Measurements from ENCODE around the gene PPP2R5D. TPM values are rescaled to one million over a fixed set of nuclear protein-coding genes. Genes with fewer than 3 reads are reported as not detected.

The PPP2R5D gene
- total and polyA plus RNA-seq, 2 of the 8 experiments (the other 6 are each of a cell fraction or from before 2014, with no cell fraction given) = 52.1 to 55.7 TPM

DNA sequence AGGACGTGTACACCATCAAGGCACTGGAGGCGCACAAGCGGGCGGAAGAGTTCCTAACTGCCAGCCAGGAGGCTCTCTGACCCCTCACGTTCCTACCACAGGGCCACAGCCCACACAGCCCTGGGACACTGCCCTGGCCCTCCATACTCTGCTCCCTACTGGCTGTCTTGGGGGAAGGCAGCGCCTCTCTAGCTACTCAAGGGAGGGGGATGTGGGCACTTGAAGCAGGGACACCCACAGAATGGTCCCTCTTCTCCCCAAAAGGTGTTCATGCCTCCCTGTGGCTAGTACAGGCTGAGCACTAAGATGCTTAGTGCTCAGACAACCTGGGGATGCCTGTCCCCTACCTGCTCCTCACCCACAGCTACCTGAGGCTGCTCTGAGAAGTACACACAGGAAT, 26.8 kb downstream of the PPP2R5D start:
- no peak overlapping the region for H3K4ac ChIP-seq (replicated peaks; ENCODE audit: insufficient read length, low read depth, low read length)
- ChIA-PET CTCF (ENCODE audit: partially characterized antibody) (interaction anchor here (0.6 to 6.0 kb wide), 18 partner anchors 11 to 160 kb away, joined by 3 to 33 read pairs (median 4); partner anchors contain the start of genes CUL7, GNMT, KLC4 and MRPL2), POLR2A (ENCODE audit: partially characterized antibody) (interaction anchor here (1.0 to 27.9 kb wide), 8 partner anchors 8 to 58 kb away, joined by 3 to 584 read pairs (median 6); partner anchors contain the start of genes CUL7, GNMT and RRP36)
- H3K4me3 ChIP-seq (ENCODE audit: extremely low read depth in 1 of 4, insufficient read depth in 2 of 4, low read depth in 3 of 4, low read length in 4 of 4) = no peak overlapping the region
- DNase-seq (ENCODE audit: low read depth in 1 of 2, low spot score in 2 of 2) (no peak), FAIRE-seq (no peak)
- no peak overlapping the region for H3K4me2 ChIP-seq (ENCODE audit: insufficient read depth in 1 of 2, low read depth in 2 of 2, low read length in 2 of 2)
- H2AFZ ChIP-seq (ENCODE audit: low read length) = no peak overlapping the region
- no peak overlapping the region for H3K14ac ChIP-seq (ENCODE audit: insufficient read length)
- TF ChIP-seq, protein P1, sequence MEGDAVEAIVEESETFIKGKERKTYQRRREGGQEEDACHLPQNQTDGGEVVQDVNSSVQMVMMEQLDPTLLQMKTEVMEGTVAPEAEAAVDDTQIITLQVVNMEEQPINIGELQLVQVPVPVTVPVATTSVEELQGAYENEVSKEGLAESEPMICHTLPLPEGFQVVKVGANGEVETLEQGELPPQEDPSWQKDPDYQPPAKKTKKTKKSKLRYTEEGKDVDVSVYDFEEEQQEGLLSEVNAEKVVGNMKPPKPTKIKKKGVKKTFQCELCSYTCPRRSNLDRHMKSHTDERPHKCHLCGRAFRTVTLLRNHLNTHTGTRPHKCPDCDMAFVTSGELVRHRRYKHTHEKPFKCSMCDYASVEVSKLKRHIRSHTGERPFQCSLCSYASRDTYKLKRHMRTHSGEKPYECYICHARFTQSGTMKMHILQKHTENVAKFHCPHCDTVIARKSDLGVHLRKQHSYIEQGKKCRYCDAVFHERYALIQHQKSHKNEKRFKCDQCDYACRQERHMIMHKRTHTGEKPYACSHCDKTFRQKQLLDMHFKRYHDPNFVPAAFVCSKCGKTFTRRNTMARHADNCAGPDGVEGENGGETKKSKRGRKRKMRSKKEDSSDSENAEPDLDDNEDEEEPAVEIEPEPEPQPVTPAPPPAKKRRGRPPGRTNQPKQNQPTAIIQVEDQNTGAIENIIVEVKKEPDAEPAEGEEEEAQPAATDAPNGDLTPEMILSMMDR (IDR thresholded peaks at IDR 0.05; ENCODE audit: control extremely low read depth in 1 of 3, insufficient read depth in 1 of 3, low read depth in 1 of 3, low read length in 3 of 3) = peak in 2 of 3 experiments; percentile 41 to 43; a peak in 3 of 4 replicates
- TF ChIP-seq RAD21 (IDR thresholded peaks at IDR 0.05 in 1 of 2, conservative IDR thresholded peaks at IDR 0.05 in 1 of 2; ENCODE audit: low read depth in 2 of 2, low read length in 2 of 2) (peak; percentile 10 to 30; a peak in 2 of 4 replicates), CHD2 (IDR thresholded peaks at IDR 0.05; ENCODE audit: low read length) (no peak)
- H3K79me1 ChIP-seq (ENCODE audit: low read depth, low read length) = peaks cover 10% of the 10 kb centered on the region
- no peaks in the 10 kb centered on the region for H3K27me3 ChIP-seq (replicated peaks in 1 of 4; ENCODE audit: control insufficient read depth in 3 of 4, extremely low read depth in 1 of 4, insufficient read depth in 3 of 4, low read length in 3 of 4)
- no peak overlapping the region for H2BK12ac ChIP-seq (ENCODE audit: low read depth, low read length)
- no peak overlapping the region for H2BK15ac ChIP-seq (ENCODE audit: low read length)
- H4K8ac ChIP-seq (ENCODE audit: extremely low read depth, insufficient read depth, low read length) = no peak overlapping the region
- peaks cover 3 to 31% of the 10 kb centered on the region in 2 experiments; a peak in 2 of 4 replicates for H3K79me2 ChIP-seq (ENCODE audit: control insufficient read depth in 1 of 2, insufficient read depth in 2 of 2, low read length in 2 of 2)
- H2AK5ac ChIP-seq (ENCODE audit: low read depth, low read length) = no peak overlapping the region
- no peak overlapping the region for H3K23ac ChIP-seq (ENCODE audit: insufficient read length)
- no peak overlapping the region for H3K9ac ChIP-seq (replicated peaks in 1 of 4; ENCODE audit: extremely low read depth in 1 of 4, low read depth in 3 of 4, low read length in 3 of 4)
- no peak overlapping the region for H3K18ac ChIP-seq (ENCODE audit: extremely low read depth, low read length)
- H3K36me3 ChIP-seq (ENCODE audit: control insufficient read depth in 2 of 4, insufficient read depth in 4 of 4, low read length in 3 of 4) = peaks cover 16 to 56% (median 37%) of the 10 kb centered on the region in 4 experiments
- peaks cover 0 to 9% of the 10 kb centered on the region in 2 experiments for H4K20me1 ChIP-seq (replicated peaks in 1 of 2; ENCODE audit: control insufficient read depth in 1 of 2, insufficient read depth in 2 of 2, low read length in 2 of 2)
- WGBS, 2 experiments (ENCODE audit: extremely low coverage in 1 of 2, insufficient coverage in 1 of 2, insufficient read length in 1 of 2, insufficient replicate concordance in 2 of 2, low coverage in 1 of 2, low lambda C conversion rate in 2 of 2, missing lambda C conversion rate in 1 of 2) = 94% methylated on average over 6 of the region's 6 CpGs; no CpG with 5 or more reads in 1 of the 2 experiments
- no peak overlapping the region for H3K56ac ChIP-seq (replicated peaks; ENCODE audit: insufficient read length, low read depth, low read length)
- H2BK5ac ChIP-seq (ENCODE audit: low read depth, low read length) = no peak overlapping the region
- no peaks in the 10 kb centered on the region for H3K9me3 ChIP-seq (ENCODE audit: insufficient read depth in 2 of 2, low read depth in 1 of 2, low read length in 1 of 2)
- peaks cover 0 to 9% (median 4%) of the 10 kb centered on the region in 4 experiments; a peak in 6 of 7 replicates for H3K4me1 ChIP-seq (replicated peaks in 1 of 4; ENCODE audit: control insufficient read depth in 3 of 4, insufficient read depth in 4 of 4, low read length in 3 of 4)
- no peak overlapping the region for H3K27ac ChIP-seq (ENCODE audit: low read depth, low read length)
- no peak overlapping the region for H2BK120ac ChIP-seq (replicated peaks; ENCODE audit: low read depth, low read length)
- H3K23me2 ChIP-seq (ENCODE audit: low read depth, low read length) = peaks cover 7% of the 10 kb centered on the region
- H4K5ac ChIP-seq (ENCODE audit: insufficient read length, low read depth, low read length) = no peak overlapping the region
- no peak overlapping the region for H2BK20ac ChIP-seq (ENCODE audit: low read length)
- no peak overlapping the region for H4K91ac ChIP-seq (replicated peaks; ENCODE audit: insufficient read length, low read length)

All from H1 (cell line).